A673 (cell line): ENCODE data around the gene RGS21. TPM values are rescaled to one million over a fixed set of nuclear protein-coding genes. Genes with fewer than 3 reads are reported as not detected.

ENCODE experiments used
- BruUV-seq: library from RNA; stranded (reverse); fragments of 400-500 nt; replicated peaks from 2 replicates; lab custom pipeline; 2021; lab: Mats Ljungman, UMichigan
- CTCF ChIA-PET: fragments of 300-600 bp; sonication (Branson Sonifier 250); formaldehyde crosslinking; loops from one replicate; lab custom pipeline; 2022; ENCODE audit warnings: antibody characterized with exemption; lab: Charles Lee
- POLR2A ChIA-PET: fragments of 300-600 bp; sonication (Branson Sonifier 250); formaldehyde crosslinking; loops from one replicate; lab custom pipeline; 2022; ENCODE audit warnings: antibody characterized with exemption; ENCODE audit not compliant: low non-redundant PET; lab: Charles Lee
- DNase-seq: peaks from one replicate; pipeline ENCODE4 v3.0.0-alpha.2; 2015; ENCODE audit warnings: low spot score
- H3K27ac ChIP-seq: fragments of 200-600 bp; sonication (generic); 2 replicates; pipeline ENCODE4 v1.5.1; 2016; ENCODE audit warnings: mixed run types, low read depth, mild to moderate bottlenecking, mixed read lengths, antibody characterized with exemption, low read length; ENCODE audit not compliant: poor library complexity, severe bottlenecking
- H3K27me3 ChIP-seq: fragments of 200-600 bp; sonication (generic); replicated peaks from 2 replicates; pipeline ENCODE4 v1.6.1; 2017; ENCODE audit warnings: mixed run types, low read depth, mild to moderate bottlenecking, mixed read lengths, antibody characterized with exemption, low read length; ENCODE audit not compliant: insufficient read depth, poor library complexity
- H3K36me3 ChIP-seq: fragments of 200-600 bp; sonication (generic); 2 replicates; pipeline ENCODE4 v1.6.1; 2016; ENCODE audit warnings: mixed run types, mild to moderate bottlenecking, mixed read lengths, antibody characterized with exemption, low read length; ENCODE audit not compliant: insufficient read depth, poor library complexity, severe bottlenecking
- H3K4me1 ChIP-seq: fragments of 200-600 bp; sonication (generic); 2 replicates; pipeline ENCODE4 v1.6.1; 2017; ENCODE audit warnings: mixed run types, mild to moderate bottlenecking, mixed read lengths, antibody characterized with exemption, low read length; ENCODE audit not compliant: insufficient read depth, poor library complexity, severe bottlenecking
- H3K4me3 ChIP-seq: fragments of 200-600 bp; sonication (generic); 2 replicates; pipeline ENCODE4 v1.5.1; 2016; ENCODE audit warnings: low read depth, mixed run types, mild to moderate bottlenecking, mixed read lengths, low read length; ENCODE audit not compliant: poor library complexity, severe bottlenecking
- H3K9me3 ChIP-seq: fragments of 200-600 bp; sonication (generic); 2 replicates; pipeline ENCODE4 v1.6.1; 2016; ENCODE audit warnings: mixed run types, low read depth, mild to moderate bottlenecking, mixed read lengths, antibody characterized with exemption, low read length; ENCODE audit not compliant: poor library complexity, severe bottlenecking
- EZH2 ChIP-seq: fragments of 200-600 bp; sonication (generic); IDR thresholded peaks from 2 replicates; pipeline ENCODE4 v1.6.1; 2017; ENCODE audit warnings: borderline replicate concordance, low read depth, mild to moderate bottlenecking, mixed read lengths, antibody characterized with exemption, low read length; ENCODE audit not compliant: poor library complexity, severe bottlenecking
- intact Hi-C: fragments of 100-400 bp; cut with micrococcal nuclease; formaldehyde crosslinking; loops from one replicate; pipeline ENCODE4 v1.10.0; 2022; ENCODE audit not compliant: unreplicated experiment
- total RNA-seq: library from RNA; stranded (reverse); gene quantifications from 2 replicates; pipeline ENCODE4 v1.2.3, GENCODE V29; 2021
- TF ChIP-seq, protein P1 (sequence below): fragments of 300-800, 200-600 bp; sonication (generic); conservative IDR thresholded peaks from 2 replicates; pipeline ENCODE4 v1.5.1; 2017; ENCODE audit warnings: low read depth, mild to moderate bottlenecking, antibody characterized with exemption, low read length, moderate library complexity, mixed read lengths

RGS21 gene
- total RNA-seq, 1 experiment from 2014 or later: 0.43 TPM

DNA sequence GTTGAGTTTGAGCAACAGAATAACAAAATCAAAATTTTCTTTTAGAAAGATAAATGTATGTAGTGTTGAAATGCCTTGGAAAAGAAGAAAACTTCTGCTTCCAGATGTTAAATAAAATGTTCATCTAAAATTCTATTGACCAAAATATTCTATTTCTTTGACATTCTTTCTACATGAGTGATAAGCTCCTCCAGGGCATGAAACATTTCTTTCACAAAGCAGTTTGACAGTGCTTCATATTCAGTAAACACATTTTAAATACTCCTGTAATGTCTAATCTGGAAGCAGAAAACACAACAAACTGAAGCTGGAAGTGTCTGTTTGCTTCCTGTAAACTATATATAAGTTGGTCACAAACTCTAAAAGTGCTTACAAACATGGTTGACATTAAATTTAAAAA lies 61.5 kb downstream of the RGS21 start:
- TF ChIP-seq EZH2: no peak
- TF ChIP-seq, protein P1, sequence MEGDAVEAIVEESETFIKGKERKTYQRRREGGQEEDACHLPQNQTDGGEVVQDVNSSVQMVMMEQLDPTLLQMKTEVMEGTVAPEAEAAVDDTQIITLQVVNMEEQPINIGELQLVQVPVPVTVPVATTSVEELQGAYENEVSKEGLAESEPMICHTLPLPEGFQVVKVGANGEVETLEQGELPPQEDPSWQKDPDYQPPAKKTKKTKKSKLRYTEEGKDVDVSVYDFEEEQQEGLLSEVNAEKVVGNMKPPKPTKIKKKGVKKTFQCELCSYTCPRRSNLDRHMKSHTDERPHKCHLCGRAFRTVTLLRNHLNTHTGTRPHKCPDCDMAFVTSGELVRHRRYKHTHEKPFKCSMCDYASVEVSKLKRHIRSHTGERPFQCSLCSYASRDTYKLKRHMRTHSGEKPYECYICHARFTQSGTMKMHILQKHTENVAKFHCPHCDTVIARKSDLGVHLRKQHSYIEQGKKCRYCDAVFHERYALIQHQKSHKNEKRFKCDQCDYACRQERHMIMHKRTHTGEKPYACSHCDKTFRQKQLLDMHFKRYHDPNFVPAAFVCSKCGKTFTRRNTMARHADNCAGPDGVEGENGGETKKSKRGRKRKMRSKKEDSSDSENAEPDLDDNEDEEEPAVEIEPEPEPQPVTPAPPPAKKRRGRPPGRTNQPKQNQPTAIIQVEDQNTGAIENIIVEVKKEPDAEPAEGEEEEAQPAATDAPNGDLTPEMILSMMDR: no peak
- no TSS peak for BruUV-seq
- CTCF ChIA-PET: no interaction called here
- no peaks in the 10 kb centered on the region for H3K4me1 ChIP-seq
- no peaks in the 10 kb centered on the region for H3K9me3 ChIP-seq
- POLR2A ChIA-PET: no interaction called here
- H3K36me3 ChIP-seq: no peaks in the 10 kb centered on the region
- no peak overlapping the region for H3K4me3 ChIP-seq
- no peak for DNase-seq
- no peak overlapping the region for H3K27ac ChIP-seq
- intact Hi-C loops: no loop called here
- no peaks in the 10 kb centered on the region for H3K27me3 ChIP-seq

DNA sequence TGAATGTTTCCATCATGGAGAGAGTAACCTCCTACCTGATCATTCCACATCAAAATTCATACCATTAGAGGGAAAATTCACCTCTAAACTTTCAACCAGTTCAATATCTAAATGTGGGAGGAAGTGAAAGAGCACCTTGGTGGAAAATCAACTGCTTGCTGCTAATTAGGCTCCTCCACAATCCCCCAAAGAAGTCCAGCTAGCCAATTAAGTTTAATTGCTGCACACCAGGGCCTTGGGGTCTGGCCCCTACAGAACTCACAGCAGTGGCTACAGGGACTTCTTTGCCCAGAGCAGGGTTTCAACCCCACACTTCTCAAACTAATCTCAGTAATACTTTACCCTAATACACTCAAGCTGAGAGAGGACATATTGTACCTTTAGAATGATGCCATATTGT lies 62.1 kb downstream of the RGS21 start:
- TF ChIP-seq, protein P1: no peak
- Histone ChIP-seq H3K4me1 (no peaks in the 10 kb centered on the region), H3K36me3 (no peaks in the 10 kb centered on the region), H3K9me3 (no peaks in the 10 kb centered on the region), H3K27ac (no peak overlapping the region), H3K4me3 (no peak overlapping the region), H3K27me3 (no peaks in the 10 kb centered on the region)
- intact Hi-C loops: no loop called here
- DNase-seq: no peak
- no TSS peak for BruUV-seq
- ChIA-PET CTCF (no interaction called here), POLR2A (no interaction called here)

DNA sequence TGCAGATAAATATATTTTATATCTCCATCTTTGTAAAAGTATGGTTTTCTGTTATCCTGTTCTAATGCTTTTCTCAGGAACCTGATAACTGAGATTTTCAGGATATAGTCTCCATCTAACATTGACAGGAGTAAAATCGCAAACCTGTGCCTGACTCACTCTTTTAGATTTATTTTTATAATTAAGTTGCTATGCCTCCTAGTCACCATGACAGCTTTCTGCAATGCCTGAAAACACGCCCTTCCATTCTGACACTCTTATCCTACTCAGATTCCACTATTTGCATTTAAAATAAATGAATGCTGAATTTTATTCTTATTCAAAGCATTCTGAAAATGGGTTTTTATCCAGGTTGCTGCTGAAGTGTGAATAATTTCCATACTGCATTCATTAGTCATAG lies 62.8 kb downstream of the RGS21 start:
- Histone ChIP-seq H3K27me3 (no peaks in the 10 kb centered on the region), H3K9me3 (peaks cover 5% of the 10 kb centered on the region), H3K36me3 (no peaks in the 10 kb centered on the region), H3K4me1 (no peaks in the 10 kb centered on the region), H3K4me3 (no peak overlapping the region), H3K27ac (no peak overlapping the region)
- TF ChIP-seq EZH2: no peak
- ChIA-PET CTCF (no interaction called here), POLR2A (no interaction called here)
- DNase-seq: no peak
- no TSS peak for BruUV-seq
- intact Hi-C loops: no loop called here

DNA sequence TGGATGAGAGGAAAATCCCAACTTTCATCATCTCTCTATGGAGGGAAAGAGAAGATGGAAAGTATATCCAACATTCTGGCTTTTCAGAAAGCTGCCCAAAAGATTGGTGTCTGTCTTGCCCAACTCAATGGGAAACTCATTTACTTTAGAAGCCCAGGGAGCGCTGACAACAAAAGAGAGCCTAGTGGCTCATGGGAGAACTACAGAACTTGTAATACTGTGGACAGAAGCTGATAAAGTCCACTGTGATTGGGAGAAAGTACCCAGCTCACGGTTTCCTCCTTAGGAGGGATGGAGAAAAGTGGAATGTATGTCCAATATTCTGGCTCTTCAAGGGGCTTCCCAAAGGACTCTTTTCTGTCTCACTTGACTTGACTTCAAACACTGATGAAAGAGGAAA lies 66.0 kb downstream of the RGS21 start:
- no peaks in the 10 kb centered on the region for H3K36me3 ChIP-seq
- peaks cover 7% of the 10 kb centered on the region for H3K9me3 ChIP-seq
- TF ChIP-seq, protein P1: no peak
- no peak for TF ChIP-seq EZH2
- DNase-seq: no peak
- ChIA-PET CTCF (no interaction called here), POLR2A (no interaction called here)
- no peak overlapping the region for H3K4me3 ChIP-seq
- no TSS peak for BruUV-seq
- H3K27ac ChIP-seq: no peak overlapping the region
- H3K4me1 ChIP-seq: no peaks in the 10 kb centered on the region
- intact Hi-C loops: no loop called here
- no peaks in the 10 kb centered on the region for H3K27me3 ChIP-seq
